GM23338 (cell line): ENCODE data around the gene NSUN3. TPM values are rescaled to one million over a fixed set of nuclear protein-coding genes. Genes with fewer than 3 reads are reported as not detected.

ENCODE experiments used
- ATAC-seq: fragments of 200-7000 bp; cut with Tn5 transposase; 3 replicates; pipeline ENCODE4 v1.9.1; 2020
- DNase-seq: peaks from one replicate; pipeline ENCODE4 v3.0.0-alpha.2; 2015; ENCODE audit warnings: low spot score
- H2AFZ ChIP-seq: fragments of 200-600 bp; sonication (generic); 2 replicates; pipeline ENCODE4 v1.8.0; 2016; ENCODE audit warnings: antibody characterized with exemption, mild to moderate bottlenecking, moderate library complexity
- H3F3A ChIP-seq: fragments of 200-600 bp; sonication (generic); replicated peaks from 2 replicates; pipeline ENCODE4 v1.8.0; 2017; ENCODE audit warnings: antibody characterized with exemption, mixed run types, low read depth
- H3K27ac ChIP-seq: fragments of 200-600 bp; sonication (generic); 2 replicates; pipeline ENCODE4 v1.6.1; 2016; ENCODE audit warnings: low read depth
- H3K27me3 ChIP-seq: fragments of 200-600 bp; sonication (generic); 2 replicates; pipeline ENCODE4 v1.8.0; 2016; ENCODE audit warnings: mild to moderate bottlenecking, mixed run types, moderate library complexity; ENCODE audit not compliant: insufficient read depth
- H3K36me3 ChIP-seq: fragments of 200-600 bp; sonication (generic); 2 replicates; pipeline ENCODE4 v1.8.0; 2016; ENCODE audit warnings: mild to moderate bottlenecking; ENCODE audit not compliant: insufficient read depth
- H3K4me1 ChIP-seq: fragments of 200-600 bp; sonication (generic); 2 replicates; pipeline ENCODE4 v1.8.0; 2016; ENCODE audit warnings: mild to moderate bottlenecking, moderate library complexity; ENCODE audit not compliant: insufficient read depth
- H3K4me2 ChIP-seq: fragments of 200-600 bp; sonication (generic); 2 replicates; pipeline ENCODE4 v1.7.1; 2017; ENCODE audit warnings: mixed run types
- H3K4me3 ChIP-seq: fragments of 200-600 bp; sonication (generic); 2 replicates; pipeline ENCODE4 v1.6.1; 2016; ENCODE audit warnings: mixed run types
- H3K79me2 ChIP-seq: fragments of 200-600 bp; sonication (generic); replicated peaks from 2 replicates; pipeline ENCODE4 v1.8.0; 2017; ENCODE audit warnings: mild to moderate bottlenecking; ENCODE audit not compliant: insufficient read depth
- H3K9me2 ChIP-seq: fragments of 200-600 bp; sonication (generic); 2 replicates; pipeline ENCODE4 v1.8.0; 2017; ENCODE audit not compliant: insufficient read depth
- H4K20me1 ChIP-seq: fragments of 200-600 bp; sonication (generic); replicated peaks from 2 replicates; pipeline ENCODE4 v1.8.0; 2017; ENCODE audit warnings: mild to moderate bottlenecking; ENCODE audit not compliant: insufficient read depth
- H3K27ac Mint-ChIP-seq: 2 replicates; pipeline ENCODE4 v1.8.0; 2020; ENCODE audit warnings: inconsistent platforms, mild to moderate bottlenecking, moderate library complexity, mixed read lengths
- H3K27me3 Mint-ChIP-seq: 3 replicates; pipeline ENCODE4 v1.8.0; 2022; ENCODE audit warnings: low read depth, mild to moderate bottlenecking, moderate library complexity, mixed read lengths, inconsistent platforms; ENCODE audit not compliant: insufficient read depth, poor library complexity
- H3K36me3 Mint-ChIP-seq: 3 replicates; pipeline ENCODE4 v1.8.0; 2021; ENCODE audit warnings: low read depth, mild to moderate bottlenecking, inconsistent platforms, moderate library complexity, mixed read lengths
- H3K4me1 Mint-ChIP-seq: 3 replicates; pipeline ENCODE4 v1.8.0; 2020; ENCODE audit warnings: mild to moderate bottlenecking, inconsistent platforms, mixed read lengths
- H3K4me3 Mint-ChIP-seq: 3 replicates; pipeline ENCODE4 v1.8.0; 2021; ENCODE audit warnings: moderate library complexity, mild to moderate bottlenecking, inconsistent platforms, mixed read lengths
- H3K9me3 Mint-ChIP-seq: 3 replicates; pipeline ENCODE4 v1.8.0; 2020; ENCODE audit warnings: moderate library complexity, mild to moderate bottlenecking, inconsistent platforms, mixed read lengths
- CREB1 ChIP-seq: fragments of 250-450 bp; sonication (Bioruptor Pico); IDR thresholded peaks from 2 replicates; pipeline ENCODE4 v1.5.0; 2020; ENCODE audit warnings: low read depth, mild to moderate bottlenecking, moderate library complexity
- CTCF ChIP-seq, 2 experiments: fragments of 200-600 bp in 1 of 2; sonication (generic) in 1 of 2; conservative IDR thresholded peaks; 2 replicates each; pipeline versions ENCODE4 v1.5.1 to v1.6.1; 2016 to 2017; ENCODE audit warnings: antibody characterized with exemption in 2 of 2, low read depth in 2 of 2, mild to moderate bottlenecking in 2 of 2, moderate library complexity in 1 of 2
- EZH2 ChIP-seq: fragments of 200-600 bp; sonication (generic); IDR thresholded peaks from one replicate; pipeline ENCODE4 v1.8.0; 2017; ENCODE audit warnings: antibody characterized with exemption, mild to moderate bottlenecking, low read depth; ENCODE audit not compliant: unreplicated experiment
- EZH2phosphoT487 ChIP-seq: fragments of 200-600 bp; sonication (generic); IDR thresholded peaks from one replicate; pipeline ENCODE4 v1.8.1; 2018; ENCODE audit warnings: antibody characterized with exemption; ENCODE audit not compliant: unreplicated experiment
- JUNB ChIP-seq: IDR thresholded peaks from one replicate; pipeline ENCODE4 v1.6.1; 2016; ENCODE audit warnings: antibody characterized with exemption; ENCODE audit not compliant: unreplicated experiment
- NANOG ChIP-seq: IDR thresholded peaks from 2 replicates; pipeline ENCODE4 v1.6.1; 2016; ENCODE audit warnings: antibody characterized with exemption, borderline replicate concordance
- POLR2AphosphoS5 ChIP-seq: IDR thresholded peaks from 2 replicates; pipeline ENCODE4 v1.6.1; 2016; ENCODE audit warnings: antibody characterized with exemption, low read depth
- ZNF114 ChIP-seq: fragments of 250-450 bp; sonication (Bioruptor Pico); IDR thresholded peaks from 2 replicates; pipeline ENCODE4 v1.5.0; 2020; ENCODE audit warnings: mild to moderate bottlenecking, moderate library complexity
- ZNF331 ChIP-seq: fragments of 250-450 bp; sonication (Bioruptor Pico); IDR thresholded peaks from 2 replicates; pipeline ENCODE4 v1.5.0; 2020; ENCODE audit warnings: low read depth, mild to moderate bottlenecking, moderate library complexity
- polyA plus RNA-seq: library from polyadenylated mRNA; unstranded; fragments of >200 nt; fragmentation: Nextera tagmentation; extraction: Ambion mirVana; gene quantifications from 2 replicates; pipeline ENCODE4 v1.2.1, GENCODE V29; 2016
- total RNA-seq: library from RNA; depleted of rRNA; stranded (reverse); fragments of >200 nt; shearing (Covaris generic); gene quantifications from 2 replicates; pipeline ENCODE4 v1.2.3, GENCODE V29; 2014
- TF ChIP-seq, protein P1 (sequence below): IDR thresholded peaks from 2 replicates; pipeline ENCODE4 v1.6.1; 2016; ENCODE audit warnings: antibody characterized with exemption

Gene NSUN3
- total and polyA plus RNA-seq, 2 experiments from 2014 or later: 5.4 to 10.6 TPM

GRCh38 chr3:94065122-94065521 is 2.3 kb downstream of the NSUN3 start:
- TF ChIP-seq NANOG (no peak), EZH2phosphoT487 (no peak), JUNB (no peak), EZH2 (no peak), CREB1 (CRISPR knock-in tag) (no peak), ZNF114 (CRISPR knock-in tag) (no peak)
- TF ChIP-seq, protein P1, sequence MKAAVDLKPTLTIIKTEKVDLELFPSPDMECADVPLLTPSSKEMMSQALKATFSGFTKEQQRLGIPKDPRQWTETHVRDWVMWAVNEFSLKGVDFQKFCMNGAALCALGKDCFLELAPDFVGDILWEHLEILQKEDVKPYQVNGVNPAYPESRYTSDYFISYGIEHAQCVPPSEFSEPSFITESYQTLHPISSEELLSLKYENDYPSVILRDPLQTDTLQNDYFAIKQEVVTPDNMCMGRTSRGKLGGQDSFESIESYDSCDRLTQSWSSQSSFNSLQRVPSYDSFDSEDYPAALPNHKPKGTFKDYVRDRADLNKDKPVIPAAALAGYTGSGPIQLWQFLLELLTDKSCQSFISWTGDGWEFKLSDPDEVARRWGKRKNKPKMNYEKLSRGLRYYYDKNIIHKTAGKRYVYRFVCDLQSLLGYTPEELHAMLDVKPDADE: no peak
- H2AFZ ChIP-seq: no peak overlapping the region
- no peak for ATAC-seq
- no peak overlapping the region for H3K4me3 Mint-ChIP-seq
- no peak overlapping the region for H3K27ac ChIP-seq
- no peak overlapping the region for H3K4me3 ChIP-seq
- no peaks in the 10 kb centered on the region for H3K9me2 ChIP-seq
- H3K4me1 ChIP-seq: no peaks in the 10 kb centered on the region
- no peaks in the 10 kb centered on the region for H4K20me1 ChIP-seq
- no peak for DNase-seq
- H3F3A ChIP-seq: no peaks in the 10 kb centered on the region
- no peak overlapping the region for H3K4me2 ChIP-seq
- H3K36me3 Mint-ChIP-seq: peaks cover 8% of the 10 kb centered on the region
- H3K79me2 ChIP-seq: peaks cover 10% of the 10 kb centered on the region; the same call in 1 of the 2 replicates
- no peaks in the 10 kb centered on the region for H3K36me3 ChIP-seq
- H3K27me3 ChIP-seq: no peaks in the 10 kb centered on the region
- H3K27ac Mint-ChIP-seq: no peak overlapping the region
- peaks cover 6% of the 10 kb centered on the region for H3K27me3 Mint-ChIP-seq
- H3K4me1 Mint-ChIP-seq: peaks cover 2% of the 10 kb centered on the region; the same call in 1 of the 3 replicates
- no peaks in the 10 kb centered on the region; the same call in 2 of the 3 replicates for H3K9me3 Mint-ChIP-seq

- peaks cover 8% of the 10 kb centered on the region for H3K36me3 Mint-ChIP-seq
- no peaks in the 10 kb centered on the region for H4K20me1 ChIP-seq
- TF ChIP-seq EZH2phosphoT487 (no peak), POLR2AphosphoS5 (no peak), CREB1 (CRISPR knock-in tag) (no peak), NANOG (no peak), ZNF114 (CRISPR knock-in tag) (no peak), JUNB (no peak), ZNF331 (no peak), CTCF (conservative IDR thresholded peaks at IDR 0.05; ENCODE audit: low read depth in 2 of 2) (no peak)
- TF ChIP-seq, protein P1: no peak
Measured at GRCh38 chr3:94065819-94066480, 3.1 kb downstream of the NSUN3 start.

More at GRCh38 chr3:94065819-94066480, 3.1 kb downstream of the NSUN3 start:
- H3K27me3 ChIP-seq: no peaks in the 10 kb centered on the region
- Mint-ChIP-seq H3K27ac (no peak overlapping the region), H3K9me3 (no peaks in the 10 kb centered on the region; the same call in 2 of the 3 replicates), H3K4me3 (no peak overlapping the region), H3K27me3 (peaks cover 6% of the 10 kb centered on the region), H3K4me1 (peaks cover 2% of the 10 kb centered on the region; the same call in 1 of the 3 replicates)
- no peaks in the 10 kb centered on the region for H3K4me1 ChIP-seq
- H3K36me3 ChIP-seq: no peaks in the 10 kb centered on the region
- H3K79me2 ChIP-seq: peaks cover 10% of the 10 kb centered on the region; the same call in 1 of the 2 replicates
- H3F3A ChIP-seq: no peaks in the 10 kb centered on the region
- DNase-seq (no peak), ATAC-seq (no peak)
- H3K9me2 ChIP-seq: no peaks in the 10 kb centered on the region
- no peak overlapping the region for H2AFZ ChIP-seq
- no peak overlapping the region for H3K27ac ChIP-seq
- no peak overlapping the region for H3K4me2 ChIP-seq
- no peak overlapping the region for H3K4me3 ChIP-seq
